CD4-positive, CD25-positive, alpha-beta regulatory T cell (primary cell): ENCODE data around the gene ASAP3. TPM values are rescaled to one million over a fixed set of nuclear protein-coding genes. Genes with fewer than 3 reads are reported as not detected.
A peak's percentile ranks its signal among the peaks of the same experiment; 100 is the strongest.

Experiments used
- ATAC-seq, 2 donors: fragments of 150-1000 bp; cut with Tn5 transposase; one replicate each; pipeline ENCODE4 v1.10.0; 2021; ENCODE audit warnings: low read depth in 2 of 2, moderate number of reproducible peaks in 2 of 2, moderate library complexity in 1 of 2
- DNase-seq, 3 donors: peaks; one replicate each; pipeline versions ENCODE4 v3.0.0 to v3.0.0-alpha.2; 2012 to 2022; ENCODE audit warnings: mixed read lengths in 1 of 3
- H3K27ac ChIP-seq: one replicate; pipeline ENCODE4 v1.7.0; 2013; ENCODE audit warnings: mild to moderate bottlenecking, low read length; ENCODE audit not compliant: insufficient read depth, poor library complexity, severe bottlenecking
- H3K27me3 ChIP-seq: one replicate; pipeline ENCODE4 v1.7.0; 2013; ENCODE audit warnings: low read length; ENCODE audit not compliant: control insufficient read depth, insufficient read depth
- H3K36me3 ChIP-seq: one replicate; pipeline ENCODE4 v1.7.0; 2013; ENCODE audit warnings: mild to moderate bottlenecking, low read length, moderate library complexity; ENCODE audit not compliant: control insufficient read depth, insufficient read depth
- H3K4me1 ChIP-seq: 2 replicates; pipeline ENCODE4 v1.7.0; 2013; ENCODE audit warnings: mild to moderate bottlenecking, low read length; ENCODE audit not compliant: insufficient read depth, control insufficient read depth, poor library complexity, severe bottlenecking
- H3K4me3 ChIP-seq: one replicate; pipeline ENCODE4 v1.7.0; 2013; ENCODE audit warnings: low read depth, mild to moderate bottlenecking, low read length, moderate library complexity
- H3K9me3 ChIP-seq, 2 experiments: 1 replicate in 1 of 2; 2 replicates in 1 of 2; pipeline ENCODE4 v1.7.0; 2013; ENCODE audit warnings: low read length in 2 of 2, mild to moderate bottlenecking in 1 of 2, moderate library complexity in 1 of 2; ENCODE audit not compliant: control insufficient read depth in 2 of 2
- H3K27ac Mint-ChIP-seq, 3 donors: one replicate each; pipeline ENCODE4 v1.8.0; 2020 to 2022; ENCODE audit warnings: mild to moderate bottlenecking in 3 of 3, mixed read lengths in 3 of 3, moderate library complexity in 2 of 3
- H3K27me3 Mint-ChIP-seq: one replicate; pipeline ENCODE4 v1.8.0; 2022; ENCODE audit warnings: mild to moderate bottlenecking, mixed read lengths
- H3K36me3 Mint-ChIP-seq: one replicate; pipeline ENCODE4 v1.8.0; 2020; ENCODE audit warnings: mixed read lengths
- H3K4me1 Mint-ChIP-seq, 4 donors: one replicate each; pipeline ENCODE4 v1.8.0; 2020 to 2022; ENCODE audit warnings: mixed read lengths in 4 of 4, mild to moderate bottlenecking in 1 of 4
- H3K4me3 Mint-ChIP-seq, 4 donors: one replicate each; pipeline ENCODE4 v1.8.0; 2020 to 2022; ENCODE audit warnings: mild to moderate bottlenecking in 4 of 4, mixed read lengths in 4 of 4, moderate library complexity in 3 of 4
- H3K9me3 Mint-ChIP-seq, 7 donors: one replicate each; pipeline ENCODE4 v1.8.0; 2020 to 2022; ENCODE audit warnings: mixed read lengths in 7 of 7, mild to moderate bottlenecking in 3 of 7, moderate library complexity in 2 of 7
- polyA plus RNA-seq, 4 donors: library from polyadenylated mRNA; unstranded; fragments of 300-500 nt; fragmentation: Illumina TruSeq; gene quantifications; one replicate each; pipeline ENCODE4 v1.2.3, GENCODE V29; 2021
- total RNA-seq: library from RNA; stranded (reverse); gene quantifications from one replicate; pipeline ENCODE4 v1.2.3, GENCODE V29; 2022

The ASAP3 gene
- total and polyA plus RNA-seq, 5 donors from 2014 or later: 0.23 to 2.3 (median 0.49) TPM; not detected in 1

DNA sequence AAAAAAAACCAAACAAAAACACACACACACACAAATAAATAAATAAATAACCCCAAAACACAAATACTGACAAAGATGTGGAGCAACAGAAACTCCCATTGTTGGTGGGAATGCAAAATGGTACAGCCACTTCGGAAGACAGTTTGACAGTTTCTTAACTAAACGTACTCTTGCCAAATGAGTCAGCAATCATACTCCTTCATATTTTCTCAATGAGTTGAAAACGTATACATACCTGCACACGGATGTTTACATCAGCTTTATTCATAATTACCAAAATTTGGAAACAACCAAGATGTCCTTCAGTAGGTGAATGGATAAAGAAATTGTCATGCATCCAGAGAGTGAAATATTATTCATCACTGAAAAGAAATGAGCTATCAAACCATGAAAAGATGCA lies 23.5 kb downstream of the ASAP3 start:
- H3K9me3 Mint-ChIP-seq: no peaks in the 10 kb centered on the region
- no peak overlapping the region for H3K4me3 Mint-ChIP-seq
- H3K36me3 Mint-ChIP-seq: no peaks in the 10 kb centered on the region
- DNase-seq (no peak), ATAC-seq (no peak)
- Histone ChIP-seq H3K4me1 (no peaks in the 10 kb centered on the region), H3K27ac (no peak overlapping the region), H3K27me3 (no peaks in the 10 kb centered on the region), H3K36me3 (no peaks in the 10 kb centered on the region), H3K4me3 (no peak overlapping the region), H3K9me3 (no peaks in the 10 kb centered on the region)
- no peak overlapping the region for H3K27ac Mint-ChIP-seq
- peaks cover 28% of the 10 kb centered on the region for H3K27me3 Mint-ChIP-seq
- no peaks in the 10 kb centered on the region for H3K4me1 Mint-ChIP-seq

DNA sequence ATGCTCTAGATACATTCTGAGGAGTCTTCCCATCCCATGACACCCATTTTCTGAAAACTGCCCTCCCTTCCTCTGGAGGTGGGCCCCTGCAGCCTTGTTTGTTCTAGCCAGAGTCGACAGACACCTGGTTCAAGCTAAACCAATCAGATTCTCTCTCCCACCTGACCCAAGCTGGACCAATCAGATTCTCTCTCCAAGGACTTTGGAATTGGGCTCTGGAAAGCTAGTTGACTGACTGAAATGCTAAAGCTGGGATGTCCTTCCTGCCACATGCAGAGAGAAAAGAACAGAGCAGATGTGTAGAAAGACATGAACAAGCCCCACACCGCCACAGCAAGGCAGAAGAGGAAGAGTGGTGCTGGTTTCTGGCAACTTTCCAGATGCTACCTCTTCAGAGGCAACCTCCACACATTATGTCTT lies 24.6 kb downstream of the ASAP3 start:
- peaks cover 32% of the 10 kb centered on the region for H3K27me3 Mint-ChIP-seq
- Histone ChIP-seq H3K27me3 (no peaks in the 10 kb centered on the region), H3K27ac (no peak overlapping the region), H3K36me3 (no peaks in the 10 kb centered on the region), H3K9me3 (no peaks in the 10 kb centered on the region), H3K4me3 (no peak overlapping the region), H3K4me1 (no peaks in the 10 kb centered on the region)
- no peak overlapping the region for H3K27ac Mint-ChIP-seq
- ATAC-seq (no peak), DNase-seq (no peak)
- no peaks in the 10 kb centered on the region for H3K4me1 Mint-ChIP-seq
- no peaks in the 10 kb centered on the region for H3K36me3 Mint-ChIP-seq
- no peaks in the 10 kb centered on the region for H3K9me3 Mint-ChIP-seq
- H3K4me3 Mint-ChIP-seq: no peak overlapping the region

DNA sequence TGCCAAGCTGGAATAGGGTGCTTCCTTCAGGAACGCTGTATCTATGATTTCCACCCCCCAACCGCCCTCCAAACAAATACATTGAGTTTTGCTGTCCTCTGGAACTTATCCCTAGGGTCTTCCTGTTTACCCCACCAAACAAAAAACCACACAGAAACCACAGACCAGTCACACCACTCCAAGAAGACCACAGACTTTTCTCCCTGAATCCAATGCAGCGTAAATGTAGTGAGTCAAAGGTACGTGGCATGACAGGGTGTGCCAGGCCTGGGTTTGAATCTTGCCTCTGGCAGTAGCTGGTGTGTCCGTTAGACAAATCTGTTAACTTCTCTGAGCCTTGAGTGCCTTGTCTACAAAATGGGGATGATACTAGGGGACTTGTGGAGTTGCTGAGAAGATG lies 27.8 kb downstream of the ASAP3 start:
- no peaks in the 10 kb centered on the region for H3K36me3 Mint-ChIP-seq
- H3K36me3 ChIP-seq: no peaks in the 10 kb centered on the region
- H3K4me3 Mint-ChIP-seq: no peak overlapping the region
- H3K4me1 ChIP-seq: no peaks in the 10 kb centered on the region
- no peaks in the 10 kb centered on the region for H3K9me3 ChIP-seq
- peaks cover 0 to 14% (median 4%) of the 10 kb centered on the region in 4 donors for H3K4me1 Mint-ChIP-seq
- H3K27ac ChIP-seq: no peak overlapping the region
- no peak for DNase-seq
- peaks cover 34% of the 10 kb centered on the region for H3K27me3 Mint-ChIP-seq
- H3K27me3 ChIP-seq: no peaks in the 10 kb centered on the region
- H3K4me3 ChIP-seq: no peak overlapping the region
- ATAC-seq: no peak
- no peaks in the 10 kb centered on the region for H3K9me3 Mint-ChIP-seq
- no peak overlapping the region for H3K27ac Mint-ChIP-seq

DNA sequence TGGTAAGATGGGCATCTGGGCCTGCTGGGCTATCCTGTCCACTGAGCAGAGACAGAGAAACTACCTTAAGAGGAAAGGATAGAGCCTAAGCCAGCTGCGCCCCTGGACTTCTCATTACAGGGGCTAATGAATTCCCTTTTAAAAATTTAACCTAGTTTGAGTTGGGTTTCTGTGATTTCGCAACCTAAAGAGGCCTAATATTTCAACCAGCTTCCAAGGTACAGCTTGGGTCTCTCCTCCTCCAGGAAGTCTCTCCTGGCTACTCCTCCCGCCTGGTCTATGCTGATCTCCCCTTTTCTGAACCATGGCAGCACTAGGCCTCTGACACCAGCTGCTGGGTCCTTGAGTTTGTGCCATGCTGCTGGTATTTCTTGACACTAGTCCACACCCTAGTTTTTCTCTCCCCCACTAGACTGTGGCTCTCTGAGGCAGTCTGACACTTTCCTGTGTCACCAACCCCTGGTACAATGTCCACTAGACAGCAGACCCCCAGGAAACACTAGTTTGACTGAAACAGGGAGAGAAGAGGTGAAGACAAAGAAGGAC lies 30.5 kb downstream of the ASAP3 start:
- H3K27ac ChIP-seq: no peak overlapping the region
- peaks cover 4% of the 10 kb centered on the region for H3K27me3 ChIP-seq
- H3K9me3 ChIP-seq: no peaks in the 10 kb centered on the region
- no peak overlapping the region for H3K4me3 ChIP-seq
- Mint-ChIP-seq H3K9me3 (no peaks in the 10 kb centered on the region), H3K4me1 (peaks cover 0 to 14% (median 4%) of the 10 kb centered on the region in 4 donors), H3K27me3 (peaks cover 23% of the 10 kb centered on the region), H3K36me3 (no peaks in the 10 kb centered on the region), H3K4me3 (no peak overlapping the region), H3K27ac (no peak overlapping the region)
- ATAC-seq: no peak
- H3K4me1 ChIP-seq: no peaks in the 10 kb centered on the region
- DNase-seq: no peak
- H3K36me3 ChIP-seq: no peaks in the 10 kb centered on the region

DNA sequence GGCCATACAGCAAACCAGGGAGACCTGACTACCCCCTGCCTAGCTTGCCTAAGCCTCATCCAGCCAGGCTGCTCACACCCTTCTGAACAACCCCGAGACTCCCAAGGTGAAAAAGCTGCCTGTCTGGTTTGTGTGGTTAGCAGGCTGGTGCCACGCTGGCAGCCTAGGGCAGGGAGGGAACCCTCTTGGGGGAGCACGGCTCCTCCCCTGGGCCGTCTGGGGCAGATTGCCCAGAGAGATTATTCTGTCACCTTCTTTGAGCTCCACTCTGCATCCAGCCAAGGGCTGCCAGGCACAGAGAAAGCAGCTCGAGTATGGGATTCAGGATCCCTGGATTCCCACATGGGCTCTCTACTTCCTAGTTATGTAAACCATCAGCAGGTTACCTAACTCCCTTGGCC lies 32.0 kb downstream of the ASAP3 start:
- DNase-seq (peak in 2 of 3 donors; percentile 6 to 12), ATAC-seq (peak in 1 of 2 donors; percentile 48)
- Histone ChIP-seq H3K27ac (no peak overlapping the region), H3K36me3 (no peaks in the 10 kb centered on the region), H3K4me1 (no peaks in the 10 kb centered on the region), H3K9me3 (no peaks in the 10 kb centered on the region), H3K27me3 (peaks cover 7% of the 10 kb centered on the region), H3K4me3 (no peak overlapping the region)
- no peaks in the 10 kb centered on the region for H3K36me3 Mint-ChIP-seq
- no peaks in the 10 kb centered on the region for H3K9me3 Mint-ChIP-seq
- peak overlapping the region in 1 of 4 donors; percentile 28 for H3K4me3 Mint-ChIP-seq
- peak overlapping the region in 2 of 3 donors; percentile 52 to 81 for H3K27ac Mint-ChIP-seq
- peaks cover 0 to 14% (median 4%) of the 10 kb centered on the region in 4 donors for H3K4me1 Mint-ChIP-seq
- peaks cover 15% of the 10 kb centered on the region for H3K27me3 Mint-ChIP-seq

DNA sequence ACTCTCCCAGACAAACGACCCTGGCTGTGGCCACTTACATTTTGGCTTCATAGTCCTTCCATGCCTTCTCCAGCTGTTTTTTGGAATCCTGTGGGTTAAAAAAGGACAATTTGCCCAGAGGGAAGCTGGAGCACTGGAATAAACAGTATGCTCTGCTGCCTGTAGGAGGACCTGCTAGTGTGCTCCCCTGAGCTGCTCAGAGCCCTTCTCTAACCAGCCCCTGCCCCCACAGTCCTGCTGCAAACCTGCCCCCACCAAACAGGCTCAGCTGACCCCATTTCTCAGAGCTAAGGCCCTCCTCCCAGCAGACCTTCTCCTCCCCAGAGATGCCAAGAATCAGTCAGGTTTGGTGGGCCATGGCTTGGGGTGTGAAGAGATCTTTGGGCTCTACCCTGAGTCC lies 32.5 kb downstream of the ASAP3 start:
- Histone ChIP-seq H3K27ac (no peak overlapping the region), H3K27me3 (peaks cover 7% of the 10 kb centered on the region), H3K4me3 (no peak overlapping the region), H3K36me3 (no peaks in the 10 kb centered on the region), H3K4me1 (no peaks in the 10 kb centered on the region), H3K9me3 (no peaks in the 10 kb centered on the region)
- no peaks in the 10 kb centered on the region for H3K36me3 Mint-ChIP-seq
- H3K4me1 Mint-ChIP-seq: peaks cover 0 to 14% (median 4%) of the 10 kb centered on the region in 4 donors
- DNase-seq: no peak
- no peak overlapping the region for H3K4me3 Mint-ChIP-seq
- ATAC-seq: no peak
- no peaks in the 10 kb centered on the region for H3K9me3 Mint-ChIP-seq
- H3K27me3 Mint-ChIP-seq: peaks cover 15% of the 10 kb centered on the region
- H3K27ac Mint-ChIP-seq: peak overlapping the region in 2 of 3 donors; percentile 52 to 81

DNA sequence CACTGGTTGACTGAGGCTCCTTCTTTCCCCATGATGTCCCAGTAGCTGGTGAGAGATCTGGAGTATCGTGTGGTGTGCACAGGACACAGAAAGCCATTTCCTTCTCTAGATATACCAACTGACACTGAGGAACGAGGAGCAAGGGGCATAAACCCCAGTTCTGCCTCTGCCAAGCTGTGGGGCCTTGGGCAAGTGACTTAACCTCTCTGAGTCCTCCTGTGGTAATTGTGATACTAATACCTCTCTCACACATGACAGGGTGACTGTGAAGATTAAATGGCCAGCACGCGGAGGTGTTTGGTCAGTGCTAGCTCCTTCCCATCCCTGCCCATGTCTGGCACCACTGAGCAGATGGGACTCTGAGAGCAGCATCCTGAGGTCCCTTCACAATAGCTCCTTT lies 33.1 kb downstream of the ASAP3 start:
- Histone ChIP-seq H3K27ac (no peak overlapping the region), H3K27me3 (peaks cover 7% of the 10 kb centered on the region), H3K9me3 (no peaks in the 10 kb centered on the region), H3K4me1 (no peaks in the 10 kb centered on the region), H3K36me3 (no peaks in the 10 kb centered on the region), H3K4me3 (no peak overlapping the region)
- DNase-seq (no peak), ATAC-seq (no peak)
- H3K4me3 Mint-ChIP-seq: no peak overlapping the region
- no peaks in the 10 kb centered on the region for H3K9me3 Mint-ChIP-seq
- H3K4me1 Mint-ChIP-seq: peaks cover 0 to 14% (median 4%) of the 10 kb centered on the region in 4 donors
- peaks cover 15% of the 10 kb centered on the region for H3K27me3 Mint-ChIP-seq
- no peak overlapping the region for H3K27ac Mint-ChIP-seq
- no peaks in the 10 kb centered on the region for H3K36me3 Mint-ChIP-seq

DNA sequence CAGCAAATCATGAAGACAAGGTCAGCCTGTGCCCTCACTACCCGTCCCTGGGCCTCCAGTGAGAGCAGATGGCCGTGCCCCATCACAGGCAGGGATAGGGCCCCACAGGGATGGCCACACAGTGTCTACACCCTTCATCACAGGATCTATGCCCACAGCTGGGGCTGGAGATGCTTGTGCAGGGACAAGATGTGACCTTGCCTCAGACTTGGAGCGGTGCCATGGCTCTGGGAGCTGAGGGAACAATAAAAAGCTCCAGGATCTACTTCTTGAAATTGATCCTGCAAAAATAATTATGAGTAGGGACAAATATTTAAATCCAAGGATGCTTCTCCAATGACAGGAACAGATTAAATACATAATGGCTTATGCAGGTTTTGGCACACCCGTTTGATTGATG lies 34.0 kb downstream of the ASAP3 start:
- Mint-ChIP-seq H3K4me3 (no peak overlapping the region), H3K9me3 (peaks cover 0 to 2% (median 0%) of the 10 kb centered on the region in 7 donors), H3K27ac (no peak overlapping the region), H3K36me3 (no peaks in the 10 kb centered on the region), H3K4me1 (peaks cover 0 to 14% (median 4%) of the 10 kb centered on the region in 4 donors), H3K27me3 (peaks cover 10% of the 10 kb centered on the region)
- Histone ChIP-seq H3K4me1 (no peaks in the 10 kb centered on the region), H3K27ac (no peak overlapping the region), H3K27me3 (peaks cover 7% of the 10 kb centered on the region), H3K36me3 (no peaks in the 10 kb centered on the region), H3K4me3 (no peak overlapping the region), H3K9me3 (no peaks in the 10 kb centered on the region)
- ATAC-seq (no peak), DNase-seq (no peak)
